ENCODE data around the gene FAM222A. TPM values are rescaled to one million over a fixed set of nuclear protein-coding genes. Genes with fewer than 3 reads are reported as not detected.

FAM222A gene
- total RNA-seq, 4 donors from 2014 or later = 4.8 to 7.2 (median 6.1) TPM

- WGBS, 2 donors = 45 to 70% methylated on average over 6 of the region's 6 CpGs
- no peak for TF ChIP-seq POLR2A (IDR thresholded peaks at IDR 0.05)
- no peak for TF ChIP-seq CTCF (IDR thresholded peaks at IDR 0.05)
- H3K4me3 ChIP-seq (ENCODE audit: low read depth, poor library complexity, severe bottlenecking) = no peak overlapping the region
- intact Hi-C loops (cut with DNase I; ENCODE audit: low total_unique reads) = no loop called here
- no peak for DNase-seq (ENCODE audit: low spot score in 2 of 2)
Measured at GRCh38 chr12:109695961-109696461, 17.6 kb upstream of the FAM222A start.

GRCh38 chr12:109696485-109697269 lies 16.9 kb upstream of the FAM222A start:
- intact Hi-C loops (cut with DNase I; ENCODE audit: low total_unique reads) = no loop called here
- no peak for TF ChIP-seq POLR2A (IDR thresholded peaks at IDR 0.05)
- H3K4me3 ChIP-seq (ENCODE audit: low read depth, poor library complexity, severe bottlenecking) = no peak overlapping the region
- 69 to 74% methylated on average over 6 of the region's 6 CpGs for WGBS, 2 donors
- DNase-seq (ENCODE audit: low spot score in 2 of 2) = no peak

GRCh38 chr12:109697270-109697553 lies 16.4 kb upstream of the FAM222A start:
- TF ChIP-seq CTCF (IDR thresholded peaks at IDR 0.05) = no peak
- TF ChIP-seq POLR2A (IDR thresholded peaks at IDR 0.05) = no peak
- H3K4me3 ChIP-seq (ENCODE audit: low read depth, poor library complexity, severe bottlenecking) = no peak overlapping the region
- no peak for DNase-seq (ENCODE audit: low spot score in 2 of 2)
- 84 to 96% methylated on average over 2 of the region's 2 CpGs for WGBS, 2 donors
- intact Hi-C loops (cut with DNase I; ENCODE audit: low total_unique reads) = no loop called here

GRCh38 chr12:109697877-109698468 lies 15.7 kb upstream of the FAM222A start:
- 83% methylated on average over 11 of the region's 11 CpGs for WGBS, 2 donors
- intact Hi-C loops (cut with DNase I; ENCODE audit: low total_unique reads) = no loop called here
- no peak overlapping the region for H3K4me3 ChIP-seq (ENCODE audit: low read depth, poor library complexity, severe bottlenecking)
- TF ChIP-seq CTCF (IDR thresholded peaks at IDR 0.05) = no peak
- TF ChIP-seq POLR2A (IDR thresholded peaks at IDR 0.05) = no peak
- DNase-seq (ENCODE audit: low spot score in 2 of 2) = no peak

GRCh38 chr12:109698820-109699219 lies 14.8 kb upstream of the FAM222A start:
- 87 to 88% methylated on average over 7 of the region's 7 CpGs for WGBS, 2 donors
- H3K4me3 ChIP-seq (ENCODE audit: low read depth, poor library complexity, severe bottlenecking) = no peak overlapping the region
- DNase-seq (ENCODE audit: low spot score in 2 of 2) = no peak
- TF ChIP-seq CTCF (IDR thresholded peaks at IDR 0.05) (no peak), POLR2A (IDR thresholded peaks at IDR 0.05) (no peak)
- intact Hi-C loops (cut with DNase I; ENCODE audit: low total_unique reads) = no loop called here

- 53 to 76% methylated on average over 6 of the region's 6 CpGs for WGBS, 2 donors
- no peak overlapping the region for H3K4me3 ChIP-seq (ENCODE audit: low read depth, poor library complexity, severe bottlenecking)
- no peak for TF ChIP-seq CTCF (IDR thresholded peaks at IDR 0.05)
- no peak for TF ChIP-seq POLR2A (IDR thresholded peaks at IDR 0.05)
- intact Hi-C loops (cut with DNase I; ENCODE audit: low total_unique reads) = no loop called here
- no peak for DNase-seq (ENCODE audit: low spot score in 2 of 2)
Measured at GRCh38 chr12:109701064-109701463, 12.6 kb upstream of the FAM222A start.

Measured in lower leg skin (tissue), 4 donors.